Measurements from ENCODE around the gene MMD2.

The MMD2 gene

DNA sequence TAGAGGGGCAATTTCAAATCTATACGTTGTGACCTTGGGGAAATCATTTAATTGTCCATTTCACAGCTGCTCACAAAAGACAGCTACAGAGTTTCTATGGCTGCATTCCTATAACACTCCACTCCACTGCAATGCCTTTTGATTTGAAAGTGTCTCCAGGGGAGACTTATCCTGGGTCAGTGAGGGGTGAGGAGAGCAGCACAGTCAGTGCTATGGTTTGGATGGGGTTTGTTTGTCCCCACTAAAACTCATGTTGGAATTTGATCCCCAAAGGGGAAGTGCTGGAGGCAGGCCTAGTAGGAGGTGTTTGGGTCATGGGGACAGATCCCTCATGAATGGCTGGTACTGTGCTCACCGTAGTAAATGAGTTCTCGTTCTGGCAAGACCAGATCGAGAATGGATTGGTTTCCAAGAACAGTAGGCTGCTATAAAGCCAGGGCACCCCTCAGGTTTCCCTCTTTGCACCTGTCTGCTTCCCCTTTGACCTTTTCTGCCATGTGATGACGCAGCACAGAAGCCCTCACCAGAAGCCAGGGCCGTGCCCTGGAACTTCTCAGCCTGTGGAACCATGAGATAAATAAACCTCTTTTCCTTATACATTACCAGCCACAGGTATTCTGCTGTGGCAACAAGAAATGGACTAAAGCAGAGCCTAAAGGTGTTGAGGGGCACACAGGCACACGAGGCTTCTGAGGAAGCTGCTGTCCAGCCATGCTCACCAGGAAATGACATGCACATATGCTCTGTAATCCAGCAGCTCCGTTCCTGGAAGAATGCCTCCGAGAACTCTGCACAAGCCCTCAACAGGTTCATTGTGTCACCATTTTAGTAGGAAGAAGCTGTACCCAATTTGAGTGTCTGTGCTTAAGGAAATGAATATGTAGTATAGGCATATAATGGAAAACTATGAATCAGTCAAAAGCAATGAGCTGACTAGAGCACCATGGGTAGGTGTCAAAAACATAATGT is 92.2 kb downstream of the MMD2 start:
- no peak for FAIRE-seq

DNA sequence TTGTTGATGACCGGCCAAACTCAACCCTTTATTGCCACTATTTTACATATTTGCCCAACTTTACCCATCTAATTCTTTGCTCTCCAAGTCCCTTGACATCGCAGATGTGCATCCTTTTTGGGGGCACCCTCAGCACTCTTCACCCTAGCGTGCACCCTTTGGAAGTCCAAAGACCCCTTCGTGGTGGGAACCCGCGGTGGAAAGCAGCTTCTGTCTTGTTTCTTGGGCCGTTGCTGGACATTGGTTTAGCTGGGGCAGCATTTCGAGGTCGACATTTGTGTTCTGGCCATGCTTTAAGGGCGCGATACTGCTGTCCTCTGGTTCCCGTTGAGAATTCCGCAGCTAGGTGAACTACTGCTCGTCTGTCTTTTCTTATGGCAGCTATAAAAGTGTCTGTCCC is 96.8 kb downstream of the MMD2 start:
- FAIRE-seq: no peak

DNA sequence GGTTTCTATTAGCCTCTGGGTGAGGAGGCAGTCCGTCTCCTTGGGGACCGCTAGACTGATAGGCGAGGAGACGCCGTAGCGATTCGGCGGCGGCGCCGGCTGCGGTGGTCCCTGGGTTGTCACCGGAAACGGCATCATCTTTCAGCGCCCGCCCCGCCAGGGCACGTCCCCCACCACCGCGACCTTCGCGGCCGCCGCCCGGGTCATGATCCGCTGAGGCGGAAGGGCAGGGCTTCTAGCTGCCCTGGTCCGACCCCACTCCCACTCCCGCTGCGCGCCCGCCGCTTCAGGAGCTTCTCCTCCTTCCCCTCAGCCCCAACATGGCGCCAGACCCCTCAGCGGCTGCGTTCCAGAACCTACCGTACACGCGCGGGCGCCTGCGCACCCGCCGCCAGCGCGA is 97.3 kb downstream of the MMD2 start, which contains the start of gene PAPOLB:
Gene PAPOLB (minus strand): TSS at position 358 of the 400 bp plus-strand sequence. CDS start 220 bp downstream, at position 138.
- no peak for FAIRE-seq

DNA sequence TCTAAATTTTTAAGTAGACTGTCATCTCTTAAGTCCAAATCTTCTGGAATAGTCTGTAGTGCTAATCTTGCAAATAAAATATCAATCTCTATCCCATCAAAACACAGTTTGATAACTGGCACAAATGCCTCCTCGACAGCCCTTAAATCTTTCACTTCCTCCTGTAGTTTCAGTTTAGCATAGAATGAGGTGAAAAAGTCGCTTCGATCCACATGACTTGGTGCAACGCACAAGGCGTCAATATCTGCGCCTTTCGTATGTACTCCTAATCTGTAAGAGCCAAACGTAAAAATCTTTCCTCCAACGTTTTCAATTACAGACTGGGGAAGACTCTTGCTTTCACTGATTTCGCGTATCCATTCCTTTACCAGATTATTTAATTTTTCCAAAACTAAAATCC is 97.8 kb downstream of the MMD2 start:
- no peak for FAIRE-seq

DNA sequence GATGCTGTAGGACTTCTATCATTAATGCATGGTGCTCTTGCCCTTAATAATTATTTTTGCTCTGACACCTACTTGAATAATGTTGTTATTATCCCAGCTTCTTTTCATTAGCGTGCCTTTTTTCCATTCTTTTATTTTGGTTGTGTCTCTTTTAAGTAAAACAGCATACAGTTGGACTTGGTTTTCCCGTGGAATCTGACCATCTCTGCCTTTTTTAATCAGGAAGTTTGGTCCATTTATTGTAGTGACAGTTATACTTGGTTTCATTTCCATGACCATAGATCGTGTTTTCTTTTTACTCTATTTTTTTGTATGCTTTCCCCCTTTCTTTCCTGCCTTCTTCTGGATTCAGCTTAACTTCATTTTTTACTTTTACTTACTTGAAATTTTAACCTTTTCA is 101.8 kb downstream of the MMD2 start:
- no peak for FAIRE-seq

DNA sequence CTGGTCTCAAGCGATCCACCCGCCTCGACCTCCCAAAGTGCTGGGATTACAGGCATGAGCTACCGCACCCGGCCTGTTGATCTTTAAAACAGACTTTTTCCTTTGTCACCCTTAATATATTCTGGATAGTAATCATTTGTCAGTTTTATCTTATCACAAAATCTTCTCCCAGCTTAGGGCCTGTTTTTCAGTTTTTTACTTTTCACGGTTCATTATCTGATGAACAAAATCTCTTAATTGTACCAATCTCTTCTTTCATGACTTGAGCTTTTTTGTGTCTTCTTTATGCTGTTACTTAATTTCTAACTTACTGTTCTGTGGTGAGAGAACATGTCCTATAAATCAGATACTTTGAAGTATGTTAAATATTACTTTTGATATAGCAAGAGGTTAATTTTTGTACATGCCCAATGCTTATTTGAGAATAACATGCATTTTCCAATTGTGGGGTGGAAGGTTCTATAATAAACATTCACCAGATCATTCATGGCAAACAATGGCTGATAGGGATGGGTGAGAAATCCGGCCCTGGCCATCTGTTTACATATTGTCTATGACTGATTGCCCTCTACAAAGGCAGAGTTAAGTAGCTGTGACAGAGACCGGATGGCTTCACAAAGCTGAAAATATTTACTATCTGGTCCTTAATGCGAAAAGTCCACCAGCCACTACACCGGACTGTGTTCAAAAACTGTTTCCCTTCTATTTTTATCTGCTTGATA is 102.5 kb downstream of the MMD2 start:
- no peak for FAIRE-seq
